GM19324 (cell line): ENCODE measurements around the gene DCAKD.
A peak's percentile ranks its signal among the peaks of the same experiment; 100 is the strongest.
"Not testable (repeated sequence)": the region's sequence is repeated elsewhere in the genome, so short reads cannot be mapped to it uniquely, and the experiment has no call there.

Experiments used
- ATAC-seq: cut with Tn5 transposase; IDR thresholded peaks from one replicate; pipeline ENCODE4 v1.9.1; 2021; ENCODE audit warnings: mild to moderate bottlenecking, moderate library complexity; ENCODE audit not compliant: unreplicated experiment, low FRiP score

DCAKD gene

GRCh38 chr17:45070001-45070400 lies 18.6 kb upstream of the DCAKD start:
- no peak for ATAC-seq

- ATAC-seq = no peak
Measured at GRCh38 chr17:45067637-45068036, 16.2 kb upstream of the DCAKD start.

- no peak for ATAC-seq
Measured at GRCh38 chr17:45063198-45063597, 11.8 kb upstream of the DCAKD start.

GRCh38 chr17:45061606-45062205 lies 10.3 kb upstream of the DCAKD start:
- ATAC-seq = no peak

GRCh38 chr17:45060797-45061605 lies 9.6 kb upstream of the DCAKD start, which contains the start of gene NMT1:
Gene NMT1 (plus strand): TSS chr17:45061317. CDS start chr17:45061330, 13 bp downstream.
- peak; percentile 92 for ATAC-seq

GRCh38 chr17:45060382-45060796 lies 9.0 kb upstream of the DCAKD start:
- no peak for ATAC-seq

GRCh38 chr17:45052052-45052772 lies 780 bp upstream of the DCAKD start:
- ATAC-seq = no peak

- not testable (repeated sequence) for ATAC-seq
Measured at GRCh38 chr17:45051720-45052051, 254 bp upstream of the DCAKD start.

- peak; percentile 17 for ATAC-seq
Measured at GRCh38 chr17:45050481-45051059, 862 bp downstream of the DCAKD start.

GRCh38 chr17:45048795-45049563 lies 2.5 kb downstream of the DCAKD start:
- ATAC-seq = no peak

GRCh38 chr17:45046537-45047125 lies 4.8 kb downstream of the DCAKD start:
- no peak for ATAC-seq

GRCh38 chr17:45043813-45044540 lies 7.5 kb downstream of the DCAKD start:
- no peak for ATAC-seq

- no peak for ATAC-seq
Measured at GRCh38 chr17:45042346-45043120, 8.9 kb downstream of the DCAKD start.

- ATAC-seq = no peak
Measured at GRCh38 chr17:45040459-45040858, 11.0 kb downstream of the DCAKD start.

GRCh38 chr17:45038728-45039634 lies 12.5 kb downstream of the DCAKD start:
- ATAC-seq = no peak

- no peak for ATAC-seq
Measured at GRCh38 chr17:45036691-45037090, 14.7 kb downstream of the DCAKD start.

- ATAC-seq = no peak
Measured at GRCh38 chr17:45035848-45036247, 15.6 kb downstream of the DCAKD start.

- no peak for ATAC-seq
Measured at GRCh38 chr17:45034599-45034998, 16.8 kb downstream of the DCAKD start.
